NT2/D1 (cell line): Measurements from ENCODE around the gene QPCT.
"Not testable (repeated sequence)": the region's sequence is repeated elsewhere in the genome, so short reads cannot be mapped to it uniquely, and the experiment has no call there.

Experiments used
- SUZ12 ChIP-seq: IDR thresholded peaks from 2 replicates; pipeline ENCODE4 v1.6.1; 2011; ENCODE audit not compliant: insufficient read length, insufficient read depth; ENCODE audit errors: extremely low read depth
- YY1 ChIP-seq: IDR thresholded peaks from 2 replicates; pipeline ENCODE4 v1.6.1; 2011; ENCODE audit not compliant: insufficient read length, insufficient read depth
- ZNF274 ChIP-seq: IDR thresholded peaks from 2 replicates; pipeline ENCODE4 v1.6.1; 2011; ENCODE audit warnings: mild to moderate bottlenecking, low read depth, low read length

DNA sequence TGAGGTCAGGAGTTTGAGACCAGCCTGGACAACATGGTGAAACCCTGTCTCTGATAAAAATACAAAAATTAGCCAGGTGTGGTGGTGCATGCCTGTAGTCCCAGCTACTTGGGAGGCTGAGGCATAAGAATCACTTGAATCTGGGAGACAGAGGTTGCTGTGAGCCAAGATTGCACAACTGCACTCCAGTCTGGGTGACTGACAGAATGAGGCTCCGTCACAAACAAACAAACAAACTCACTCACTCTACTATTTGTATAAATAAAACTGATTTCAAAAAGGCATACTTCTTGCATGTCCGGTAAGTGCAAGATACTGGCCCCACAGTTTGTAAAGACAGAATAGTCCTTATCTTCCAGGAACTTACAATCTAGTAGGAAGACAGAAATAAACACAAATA is 49.6 kb upstream of the QPCT start:
- TF ChIP-seq ZNF274, SUZ12, YY1: not testable (repeated sequence)
